HG03558 (cell line): ENCODE data around the gene OR8K1.

ENCODE experiments used
- ATAC-seq: cut with Tn5 transposase; IDR thresholded peaks from one replicate; pipeline ENCODE4 v1.9.1; 2021; ENCODE audit warnings: moderate number of reproducible peaks; ENCODE audit not compliant: unreplicated experiment; ENCODE audit errors: extremely low read depth

Gene OR8K1

GRCh38 chr11:56345739-56346138 lies at the start of gene OR8K1:
Gene OR8K1, plus strand, starts transcription at chr11:56346039. Its CDS starts 0 bp downstream, at chr11:56346039.
- ATAC-seq = no peak

- ATAC-seq = no peak
These were observed 48.9 kb upstream of the OR8K1 start for GRCh38 chr11:56296898-56297297.

DNA sequence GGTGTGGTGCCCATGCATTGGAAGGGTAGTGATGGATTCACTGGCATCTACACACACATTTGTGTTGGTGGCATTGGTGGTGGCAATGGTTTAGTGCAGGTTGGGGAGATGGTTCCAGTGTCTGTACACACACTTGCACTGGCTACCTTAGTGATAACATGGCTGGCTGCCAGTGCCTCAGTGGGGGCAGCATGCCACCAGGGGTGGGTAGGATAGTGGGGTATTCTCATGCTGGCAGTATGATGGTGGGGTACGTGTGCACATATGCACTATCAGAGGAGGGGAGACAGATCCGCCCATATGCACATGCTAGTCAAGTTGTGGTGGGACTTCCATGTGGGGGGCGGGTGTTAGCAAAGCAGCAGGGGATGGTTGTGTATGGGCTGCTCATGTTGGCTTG lies 38.0 kb upstream of the OR8K1 start:
- no peak for ATAC-seq

GRCh38 chr11:56314844-56315243 lies 31.0 kb upstream of the OR8K1 start, which contains the start of gene OR8K3:
Gene OR8K3, plus strand, starts transcription at chr11:56315144. Its CDS starts 3,163 bp downstream, at chr11:56318307.
- ATAC-seq = no peak

DNA sequence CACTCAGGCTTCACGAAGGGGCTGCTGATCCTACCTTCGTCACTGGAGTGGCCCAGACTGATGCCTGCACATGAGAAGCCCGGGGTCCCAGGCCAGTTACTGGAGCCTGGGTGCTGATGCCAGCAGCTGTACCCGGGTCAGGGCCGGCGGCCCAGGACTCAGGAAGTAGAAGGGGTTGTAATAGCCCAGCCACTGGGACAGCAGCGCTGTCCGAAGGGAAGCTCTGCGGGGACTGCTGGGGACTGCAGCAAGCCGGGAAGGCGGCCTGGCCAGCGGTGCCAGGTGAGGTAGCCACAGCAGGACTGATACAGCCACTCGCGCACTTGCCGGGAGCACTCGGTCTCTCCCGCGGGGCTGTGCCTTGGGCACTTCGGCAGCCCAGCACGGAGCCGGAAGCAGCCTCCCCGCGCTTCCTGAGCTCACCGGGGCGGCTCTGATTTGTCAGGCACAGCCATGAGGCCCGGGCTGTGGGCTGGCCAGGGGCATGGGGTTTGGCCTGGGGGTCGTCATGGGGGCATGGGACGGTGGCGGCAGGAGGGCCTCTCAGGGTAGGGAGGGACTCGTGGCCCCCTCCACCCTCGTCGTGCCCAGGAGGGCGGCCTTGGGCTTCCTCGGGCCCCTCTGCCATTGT lies 13.9 kb upstream of the OR8K1 start:
- ATAC-seq = no peak

DNA sequence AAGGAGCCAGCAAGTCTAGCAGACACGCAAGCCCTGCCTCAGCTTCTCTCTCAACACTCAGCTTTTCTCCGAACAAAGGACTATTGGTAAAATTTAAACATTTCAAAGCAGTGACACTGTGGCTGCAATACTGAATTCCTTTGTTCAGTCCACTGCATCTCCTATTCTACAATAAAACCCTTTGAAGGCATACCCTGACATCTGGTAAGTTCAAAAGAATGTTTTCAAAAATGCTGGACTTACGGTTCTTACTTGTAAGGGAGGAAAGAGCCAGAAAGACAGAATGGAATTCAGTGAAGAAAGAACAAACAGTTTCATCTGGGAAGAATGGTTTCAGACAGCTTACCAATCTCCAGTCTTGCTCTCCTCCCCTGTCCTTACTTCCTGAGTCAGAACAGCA lies 12.7 kb upstream of the OR8K1 start:
- ATAC-seq = no peak

DNA sequence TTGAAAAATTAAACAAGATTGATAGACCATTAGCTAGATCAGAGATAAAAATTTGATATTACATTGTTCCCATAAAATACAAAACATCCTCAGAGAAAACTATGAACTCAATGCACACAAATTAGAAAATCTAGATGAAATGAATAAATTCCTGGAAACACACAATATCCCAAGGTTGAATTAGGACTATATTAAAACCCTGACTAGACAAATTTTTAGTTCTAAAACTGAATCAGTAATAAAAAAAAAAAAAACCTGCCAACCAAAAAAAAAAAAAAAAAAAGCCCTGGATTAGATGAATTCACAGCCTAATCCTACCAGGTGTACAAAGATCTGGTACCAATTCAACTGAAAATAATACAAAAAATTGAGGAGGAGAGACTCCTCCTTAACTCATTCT lies 5.5 kb upstream of the OR8K1 start:
- ATAC-seq = no peak

DNA sequence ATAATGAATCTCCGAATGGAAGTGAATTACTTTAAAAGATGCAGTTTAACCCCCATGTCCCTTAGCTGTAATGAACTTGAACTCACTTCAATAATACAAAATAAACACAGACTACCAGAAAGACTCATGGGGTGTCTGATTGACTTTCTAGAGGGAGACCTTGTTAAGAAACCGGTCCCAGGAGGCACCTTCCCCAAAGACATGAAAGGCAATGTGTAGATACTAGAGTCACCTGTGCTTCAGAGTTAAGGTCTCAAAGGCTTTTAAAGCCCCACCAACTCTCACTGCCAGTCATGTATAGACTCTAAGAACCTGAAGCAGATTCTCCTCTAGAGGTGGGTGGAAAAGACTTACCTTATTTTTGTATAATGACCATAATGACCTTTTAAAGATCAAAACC lies 8.2 kb downstream of the OR8K1 start, which contains the start of gene OR8J1:
TSS of gene OR8J1 (plus strand) at position 301 of the 400 bp plus-strand sequence. CDS start 5,956 bp downstream, outside the sequence.
- no peak for ATAC-seq

- ATAC-seq = no peak
These were observed 29.5 kb downstream of the OR8K1 start, which contains the start of gene OR8U1 for GRCh38 chr11:56375324-56375723. Gene OR8U1, plus strand, starts transcription at chr11:56375624. Its CDS starts 0 bp downstream, at chr11:56375624.

DNA sequence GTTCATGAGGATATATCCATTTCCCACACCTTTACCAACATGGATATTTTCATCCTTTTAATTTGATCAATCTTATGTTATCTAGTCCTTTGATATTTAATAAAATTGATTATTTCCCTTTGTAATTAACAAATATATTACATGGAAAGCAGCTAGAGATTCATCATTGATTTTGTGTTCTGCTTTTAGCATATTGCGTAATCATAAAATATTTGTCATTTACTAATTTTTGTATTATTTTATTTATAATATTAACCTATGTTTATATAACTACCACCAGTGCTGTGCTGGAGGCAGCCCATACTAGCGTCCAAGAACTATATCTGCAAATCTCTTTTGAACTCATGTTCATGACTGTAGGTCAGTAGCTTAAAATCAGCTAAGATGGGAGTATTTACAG lies 34.3 kb downstream of the OR8K1 start:
- no peak for ATAC-seq

DNA sequence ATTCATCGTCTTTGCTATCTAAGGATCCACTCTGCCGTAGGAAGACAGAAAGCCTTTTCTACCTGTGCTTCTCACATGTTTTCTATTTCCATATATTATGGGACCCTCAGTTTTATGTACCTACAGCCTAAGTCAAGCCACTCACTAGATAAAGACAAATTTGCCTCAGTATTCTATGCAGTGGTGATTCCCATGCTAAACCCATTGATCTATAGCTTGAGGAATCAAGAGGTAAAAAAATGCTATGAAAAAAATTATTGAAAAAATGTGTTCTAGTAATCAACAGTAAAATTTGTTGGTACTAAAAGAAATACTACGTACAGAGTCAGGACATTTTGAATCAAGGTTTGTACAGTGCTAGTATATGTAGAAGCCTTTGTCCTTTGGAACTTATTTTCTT lies 48.5 kb downstream of the OR8K1 start:
- no peak for ATAC-seq

GRCh38 chr11:56396047-56396446 lies 50.2 kb downstream of the OR8K1 start:
- ATAC-seq = no peak
